ENCODE data around the gene PDE2A.
A peak's percentile ranks its signal among the peaks of the same experiment; 100 is the strongest.

Gene PDE2A

DNA sequence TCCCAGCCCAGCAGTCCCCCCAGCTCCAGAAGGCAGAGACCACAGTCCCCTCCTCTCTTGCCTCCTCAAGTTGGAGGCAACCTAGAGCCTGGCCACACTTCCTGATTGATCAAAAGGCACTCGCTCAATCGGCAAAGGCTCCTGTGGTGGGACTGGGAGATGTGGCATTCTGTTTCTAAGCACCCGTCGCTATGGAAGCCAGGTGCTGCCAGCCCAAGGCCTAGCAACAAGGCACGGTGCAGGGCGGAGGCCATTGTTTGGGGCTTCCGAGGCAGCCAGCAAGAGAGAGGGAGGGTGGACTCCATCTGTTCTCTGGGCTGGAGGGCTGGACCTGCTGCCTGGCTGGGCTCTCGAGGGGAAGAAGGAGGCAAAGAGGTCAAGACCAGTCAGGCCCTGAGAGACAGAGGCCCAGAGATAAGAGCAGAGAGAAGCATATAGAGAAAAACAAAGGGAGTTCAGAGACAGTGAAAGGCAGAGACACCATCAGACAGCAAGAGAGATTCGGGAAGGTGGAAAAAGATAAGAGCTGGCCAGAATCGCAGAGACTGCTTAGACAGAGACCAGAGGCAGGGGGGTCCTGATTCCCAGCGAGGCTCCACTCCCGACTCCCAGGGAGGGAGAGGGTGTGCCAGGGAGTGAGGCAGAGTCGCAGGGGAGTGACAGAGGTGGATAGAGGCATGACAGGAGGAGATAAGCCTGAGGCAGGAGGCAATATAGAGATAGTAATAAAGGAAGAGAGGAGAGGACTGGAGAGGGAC, 21.2 kb downstream of the PDE2A start:
- no peak overlapping the region for H3K9ac ChIP-seq (ENCODE audit: low read length)
- H3K9me3 ChIP-seq (ENCODE audit: control insufficient read depth, low read length): no peaks in the 10 kb centered on the region
- no peak for DNase-seq (ENCODE audit: low read depth)

DNA sequence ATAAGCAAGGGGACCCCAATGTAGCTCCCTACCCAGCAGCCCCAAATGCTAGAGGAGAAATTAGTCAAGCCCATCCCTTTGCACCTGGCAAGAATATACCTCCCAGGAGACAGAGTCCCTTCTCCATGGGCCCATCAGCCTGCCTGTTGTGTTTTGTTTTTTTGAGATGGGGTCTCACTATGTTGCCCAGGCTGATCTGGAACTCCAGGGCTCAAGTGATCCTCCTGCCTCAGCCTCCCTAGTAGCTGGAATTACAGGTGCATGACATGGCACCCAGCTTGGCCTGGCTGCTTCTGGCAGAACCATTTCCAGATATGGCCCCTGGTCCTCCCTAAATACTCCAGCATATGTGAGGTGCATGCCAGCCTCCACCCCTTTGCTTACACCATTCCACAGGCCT, 22.1 kb downstream of the PDE2A start:
- Histone ChIP-seq H3K36me3 (ENCODE audit: control insufficient read depth, insufficient read depth, low read length, severe bottlenecking) (no peaks in the 10 kb centered on the region), H3K27me3 (replicated peaks; ENCODE audit: control insufficient read depth, insufficient read depth, low read length) (peaks cover 59% of the 10 kb centered on the region), H3K9ac (ENCODE audit: low read length) (no peak overlapping the region), H3K9me3 (ENCODE audit: control insufficient read depth, low read length) (no peaks in the 10 kb centered on the region), H3K4me1 (ENCODE audit: control insufficient read depth, insufficient read depth, low read length) (peaks cover 2% of the 10 kb centered on the region), H3K4me3 (ENCODE audit: low read length) (no peak overlapping the region)
- DNase-seq (ENCODE audit: low read depth): no peak

More for the DNA sequence above, 21.2 kb downstream of the PDE2A start:
- H3K36me3 ChIP-seq (ENCODE audit: control insufficient read depth, insufficient read depth, low read length, severe bottlenecking): no peaks in the 10 kb centered on the region
- H3K27me3 ChIP-seq (replicated peaks; ENCODE audit: control insufficient read depth, insufficient read depth, low read length): peaks cover 65% of the 10 kb centered on the region
- H3K4me3 ChIP-seq (ENCODE audit: low read length): no peak overlapping the region
- peaks cover 2% of the 10 kb centered on the region for H3K4me1 ChIP-seq (ENCODE audit: control insufficient read depth, insufficient read depth, low read length)

DNA sequence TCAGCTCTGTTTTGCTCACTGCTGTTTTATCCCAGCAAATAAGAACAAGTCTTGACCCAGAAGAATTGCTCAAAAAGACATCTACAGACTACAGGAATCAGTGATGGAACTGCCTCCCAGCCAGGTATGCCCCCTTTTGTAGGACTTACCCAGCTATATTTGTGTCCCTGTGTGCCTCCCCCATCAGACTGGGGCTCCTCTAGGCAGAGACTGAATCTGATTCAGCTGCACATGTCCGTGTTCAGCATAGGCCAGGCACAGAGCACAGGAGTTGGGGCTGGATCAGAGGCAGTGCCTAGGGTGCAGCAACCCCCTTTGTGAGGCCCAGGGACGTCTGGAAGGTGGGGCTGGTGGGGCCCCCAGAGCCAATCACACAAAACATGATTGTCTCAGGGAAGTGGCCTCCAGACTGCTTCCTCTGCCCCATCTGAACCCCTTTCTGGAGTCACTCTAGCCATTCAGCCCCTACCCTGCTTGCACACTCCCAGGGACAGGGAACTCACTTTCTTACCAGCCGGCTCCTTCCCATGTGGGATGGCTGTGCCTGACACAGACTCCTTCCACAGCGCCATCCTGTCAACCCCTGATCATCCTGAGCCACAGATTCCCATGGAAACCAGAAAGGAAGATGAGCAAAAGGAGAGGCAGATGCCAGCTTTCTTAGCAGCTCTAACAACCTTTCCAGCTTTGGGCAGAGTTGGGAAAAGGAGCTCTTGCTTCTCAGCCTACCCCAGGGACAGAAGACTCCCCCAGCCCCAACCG, 24.8 kb downstream of the PDE2A start:
- Histone ChIP-seq H3K36me3 (ENCODE audit: control insufficient read depth, insufficient read depth, low read length, severe bottlenecking) (no peaks in the 10 kb centered on the region), H3K27me3 (replicated peaks; ENCODE audit: control insufficient read depth, insufficient read depth, low read length) (peaks cover 39% of the 10 kb centered on the region), H3K9me3 (ENCODE audit: control insufficient read depth, low read length) (no peaks in the 10 kb centered on the region), H3K9ac (ENCODE audit: low read length) (no peak overlapping the region), H3K4me1 (ENCODE audit: control insufficient read depth, insufficient read depth, low read length) (peaks cover 2% of the 10 kb centered on the region), H3K4me3 (ENCODE audit: low read length) (no peak overlapping the region)
- no peak for DNase-seq (ENCODE audit: low read depth)

DNA sequence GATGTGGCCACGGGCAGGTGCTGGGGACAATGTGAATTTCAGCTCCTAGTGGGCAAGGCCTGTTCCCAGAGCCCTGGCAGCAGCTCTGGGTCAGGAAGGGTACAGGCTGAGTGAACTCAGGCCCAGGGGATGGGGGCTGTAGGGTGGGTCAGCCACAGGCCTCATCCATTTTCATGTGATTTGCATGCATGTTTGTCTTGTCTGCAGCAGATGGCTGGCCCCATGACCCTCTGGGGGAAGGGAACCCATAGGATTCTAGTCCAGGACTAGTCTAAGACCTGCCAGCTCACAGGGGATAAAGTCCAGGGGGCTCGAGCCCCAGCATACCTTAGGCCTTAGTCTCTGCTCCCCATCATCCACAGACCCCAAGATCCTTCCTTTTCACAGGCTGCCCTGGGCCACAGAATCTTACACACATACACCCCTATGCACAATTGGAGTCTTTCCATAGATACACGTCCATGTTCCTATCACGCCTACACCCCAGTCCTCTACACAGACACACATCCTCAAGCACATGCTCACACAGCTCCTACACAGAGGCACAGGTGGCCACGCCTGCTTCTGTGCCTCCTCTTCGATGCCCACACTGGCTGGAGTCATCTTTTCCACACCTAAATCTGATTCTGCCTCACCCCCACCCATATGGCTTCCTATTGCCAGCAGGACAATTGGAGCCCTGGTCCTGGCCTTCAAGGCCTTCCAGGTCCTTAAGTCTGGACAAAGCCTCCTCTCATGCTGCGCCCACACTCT, 25.7 kb downstream of the PDE2A start:
- Histone ChIP-seq H3K4me3 (ENCODE audit: low read length) (no peak overlapping the region), H3K4me1 (ENCODE audit: control insufficient read depth, insufficient read depth, low read length) (no peaks in the 10 kb centered on the region), H3K27me3 (replicated peaks; ENCODE audit: control insufficient read depth, insufficient read depth, low read length) (peaks cover 32% of the 10 kb centered on the region), H3K9me3 (ENCODE audit: control insufficient read depth, low read length) (no peaks in the 10 kb centered on the region), H3K9ac (ENCODE audit: low read length) (no peak overlapping the region), H3K36me3 (ENCODE audit: control insufficient read depth, insufficient read depth, low read length, severe bottlenecking) (no peaks in the 10 kb centered on the region)
- no peak for DNase-seq (ENCODE audit: low read depth)

DNA sequence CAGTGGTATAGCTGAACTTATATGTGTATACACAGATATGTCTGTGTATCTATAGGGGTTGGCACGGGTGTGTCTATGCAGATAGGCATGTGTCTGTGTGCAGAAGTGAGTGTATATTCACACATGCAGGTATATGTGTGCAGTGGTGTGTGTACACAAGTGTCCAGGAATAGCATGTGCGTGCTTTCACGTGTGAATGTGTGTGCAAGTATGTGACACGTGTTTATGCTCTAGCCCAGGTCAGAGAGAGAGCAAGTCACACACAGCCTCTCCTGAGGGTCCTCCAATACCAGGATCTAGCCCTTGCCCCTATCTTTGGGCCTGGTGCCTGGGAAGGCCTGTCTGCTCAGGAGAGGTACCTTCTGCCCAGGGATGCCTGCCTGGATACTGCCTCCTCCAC, 26.3 kb downstream of the PDE2A start:
- Histone ChIP-seq H3K9ac (ENCODE audit: low read length) (no peak overlapping the region), H3K4me3 (ENCODE audit: low read length) (no peak overlapping the region), H3K9me3 (ENCODE audit: control insufficient read depth, low read length) (no peaks in the 10 kb centered on the region), H3K27me3 (replicated peaks; ENCODE audit: control insufficient read depth, insufficient read depth, low read length) (peaks cover 26% of the 10 kb centered on the region), H3K36me3 (ENCODE audit: control insufficient read depth, insufficient read depth, low read length, severe bottlenecking) (no peaks in the 10 kb centered on the region), H3K4me1 (ENCODE audit: control insufficient read depth, insufficient read depth, low read length) (no peaks in the 10 kb centered on the region)
- no peak for DNase-seq (ENCODE audit: low read depth)

DNA sequence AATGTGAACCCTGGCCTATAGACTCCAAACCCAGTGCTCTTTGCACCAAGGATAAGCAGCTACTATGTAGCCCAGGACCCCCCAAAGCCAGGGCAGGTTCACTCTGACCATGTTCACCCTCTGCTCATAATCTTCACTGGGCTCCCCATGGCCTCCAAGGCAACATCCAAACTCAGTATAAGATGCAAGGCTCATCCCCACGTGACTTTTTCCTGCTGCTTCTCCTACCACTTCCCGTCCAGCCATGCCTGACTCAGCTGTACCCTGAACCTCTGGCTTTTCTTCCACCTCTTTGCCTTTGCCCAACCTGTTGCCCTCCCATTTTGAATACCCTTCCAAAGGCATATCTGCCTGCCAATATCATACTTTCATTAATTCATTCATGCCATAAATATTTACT, 27.8 kb downstream of the PDE2A start:
- Histone ChIP-seq H3K4me3 (ENCODE audit: low read length) (no peak overlapping the region), H3K4me1 (ENCODE audit: control insufficient read depth, insufficient read depth, low read length) (no peaks in the 10 kb centered on the region)

DNA sequence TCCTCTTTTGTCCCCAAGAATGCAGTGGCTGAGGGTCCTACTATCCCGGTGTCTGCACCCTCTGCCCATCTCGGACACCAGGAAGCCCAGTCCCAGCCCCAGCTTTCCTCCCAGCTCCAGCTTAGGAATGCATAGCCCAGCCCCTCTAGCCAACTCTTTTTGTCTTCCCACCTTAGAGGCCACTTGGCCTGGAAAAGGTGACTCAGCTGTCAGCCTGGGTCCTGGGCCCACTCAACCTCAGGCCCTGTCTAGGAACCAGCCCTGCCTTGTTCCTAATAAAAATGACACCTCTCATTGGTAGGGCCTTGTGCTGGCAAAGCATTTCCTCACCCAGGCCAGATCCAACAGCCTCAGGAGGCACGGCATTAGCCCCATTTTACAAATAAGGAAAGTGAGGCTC, 28.2 kb downstream of the PDE2A start:
- no peaks in the 10 kb centered on the region for H3K4me1 ChIP-seq (ENCODE audit: control insufficient read depth, insufficient read depth, low read length)
- no peak overlapping the region for H3K9ac ChIP-seq (ENCODE audit: low read length)
- no peak overlapping the region for H3K4me3 ChIP-seq (ENCODE audit: low read length)
- DNase-seq (ENCODE audit: low read depth): no peak
- no peaks in the 10 kb centered on the region for H3K36me3 ChIP-seq (ENCODE audit: control insufficient read depth, insufficient read depth, low read length, severe bottlenecking)
- no peaks in the 10 kb centered on the region for H3K9me3 ChIP-seq (ENCODE audit: control insufficient read depth, low read length)
- peaks cover 25% of the 10 kb centered on the region for H3K27me3 ChIP-seq (replicated peaks; ENCODE audit: control insufficient read depth, insufficient read depth, low read length)

More for the DNA sequence above, 27.8 kb downstream of the PDE2A start:
- Histone ChIP-seq H3K36me3 (ENCODE audit: control insufficient read depth, insufficient read depth, low read length, severe bottlenecking) (no peaks in the 10 kb centered on the region), H3K9me3 (ENCODE audit: control insufficient read depth, low read length) (no peaks in the 10 kb centered on the region), H3K9ac (ENCODE audit: low read length) (no peak overlapping the region), H3K27me3 (replicated peaks; ENCODE audit: control insufficient read depth, insufficient read depth, low read length) (peaks cover 25% of the 10 kb centered on the region)
- no peak for DNase-seq (ENCODE audit: low read depth)

DNA sequence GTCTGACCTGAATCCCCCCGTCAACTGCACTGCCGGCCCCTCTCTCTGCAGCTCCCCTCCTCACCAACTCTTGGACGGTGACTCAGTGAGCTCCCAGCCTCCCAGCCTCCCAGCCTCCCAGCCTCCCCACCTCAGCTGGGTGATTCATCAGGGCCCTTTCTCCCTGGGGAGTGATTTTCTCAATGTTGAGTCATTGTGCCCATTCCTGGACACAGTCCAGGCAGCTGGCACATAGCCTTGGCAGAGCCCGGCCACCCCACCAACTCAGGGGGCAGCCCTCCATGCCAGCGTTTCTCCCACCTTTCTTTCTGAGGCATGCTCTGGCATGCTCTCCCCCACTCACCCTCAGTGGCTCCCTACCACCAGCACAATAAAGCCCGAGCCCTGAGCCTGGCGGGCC, 30.7 kb downstream of the PDE2A start:
- Histone ChIP-seq H3K4me1 (ENCODE audit: control insufficient read depth, insufficient read depth, low read length) (no peaks in the 10 kb centered on the region), H3K9me3 (ENCODE audit: control insufficient read depth, low read length) (no peaks in the 10 kb centered on the region), H3K4me3 (ENCODE audit: low read length) (no peak overlapping the region), H3K27me3 (replicated peaks; ENCODE audit: control insufficient read depth, insufficient read depth, low read length) (peaks cover 26% of the 10 kb centered on the region), H3K9ac (ENCODE audit: low read length) (no peak overlapping the region), H3K36me3 (ENCODE audit: control insufficient read depth, insufficient read depth, low read length, severe bottlenecking) (no peaks in the 10 kb centered on the region)
- DNase-seq (ENCODE audit: low read depth): peak; percentile 23

DNA sequence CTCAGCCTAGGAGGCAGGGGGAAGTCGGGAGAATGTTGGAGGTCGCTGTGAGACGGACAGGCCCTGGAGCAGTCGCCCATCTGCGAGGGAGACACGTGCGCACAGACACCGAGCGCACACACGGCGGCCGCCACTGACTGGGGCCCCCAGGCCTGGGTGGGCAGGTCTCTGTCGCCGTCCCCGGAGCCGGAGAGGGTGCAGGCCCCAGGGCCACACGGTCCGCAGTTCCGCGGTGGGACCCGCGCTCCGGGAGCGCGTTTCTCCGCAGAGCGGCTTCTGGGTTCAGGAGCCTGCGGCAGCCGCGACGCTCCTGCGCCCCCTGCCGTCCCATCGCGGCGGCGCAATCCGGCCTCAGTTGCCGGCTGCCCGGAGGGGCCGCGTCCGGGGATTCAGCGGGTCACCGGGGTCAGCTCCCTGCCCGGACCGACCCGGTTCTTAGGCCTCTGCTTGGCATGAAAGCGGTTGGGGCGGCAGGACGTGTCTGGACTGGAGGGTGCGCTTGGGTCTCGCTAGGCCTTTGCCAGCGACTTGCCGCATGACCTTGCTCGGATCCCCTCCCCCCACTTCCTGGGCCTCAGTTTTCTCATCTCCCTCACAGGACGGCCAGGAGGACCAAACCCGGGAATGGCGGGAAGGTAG, 31.2 kb downstream of the PDE2A start:
- Histone ChIP-seq H3K4me3 (ENCODE audit: low read length) (peak overlapping the region; percentile 62), H3K36me3 (ENCODE audit: control insufficient read depth, insufficient read depth, low read length, severe bottlenecking) (no peaks in the 10 kb centered on the region), H3K4me1 (ENCODE audit: control insufficient read depth, insufficient read depth, low read length) (no peaks in the 10 kb centered on the region), H3K9me3 (ENCODE audit: control insufficient read depth, low read length) (no peaks in the 10 kb centered on the region), H3K27me3 (replicated peaks; ENCODE audit: control insufficient read depth, insufficient read depth, low read length) (peaks cover 31% of the 10 kb centered on the region), H3K9ac (ENCODE audit: low read length) (no peak overlapping the region)
- DNase-seq (ENCODE audit: low read depth): peak; percentile 75

DNA sequence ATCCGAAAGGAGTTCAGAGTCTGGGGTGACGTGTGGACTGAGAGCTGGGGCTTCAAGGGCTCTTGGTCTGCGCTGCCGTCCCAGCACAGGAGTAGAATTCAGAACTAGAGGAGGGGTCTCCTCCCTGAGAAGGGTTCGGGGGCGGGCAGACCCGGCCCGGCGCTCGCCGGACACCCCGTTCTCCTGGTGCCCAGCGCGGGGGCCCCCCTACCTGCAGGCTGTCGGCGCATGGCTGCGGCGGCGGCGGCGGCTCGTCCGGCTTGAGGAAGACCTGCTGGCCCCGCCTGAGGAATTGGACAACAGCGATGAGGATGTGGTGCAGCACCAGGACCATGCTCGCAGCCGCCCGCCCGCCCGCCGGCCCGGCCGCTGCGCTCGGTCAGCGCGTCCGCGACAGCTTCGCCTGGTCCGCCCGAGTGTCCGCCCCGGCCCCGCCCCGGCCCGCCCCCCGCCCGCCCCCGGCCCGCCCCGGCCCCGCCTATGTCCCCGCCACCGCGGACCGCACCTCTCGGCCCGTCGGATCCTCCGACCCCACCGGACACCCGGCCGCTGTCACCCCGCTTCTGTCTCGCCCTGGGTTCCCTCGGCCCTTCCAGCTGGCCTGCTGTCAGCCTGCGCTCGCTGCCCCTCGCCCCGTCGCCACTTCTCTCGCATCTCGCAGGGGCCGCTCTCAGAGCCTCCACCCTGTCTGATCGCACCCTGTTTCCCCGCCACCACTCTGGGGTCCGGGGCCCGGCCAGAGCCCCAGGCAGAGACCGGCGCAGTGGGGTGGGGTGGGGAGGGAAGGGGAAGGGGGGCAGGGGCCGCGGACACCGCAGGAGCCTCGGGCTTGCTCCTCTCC, 32.0 kb downstream of the PDE2A start:
- Histone ChIP-seq H3K9ac (ENCODE audit: low read length) (no peak overlapping the region), H3K27me3 (replicated peaks; ENCODE audit: control insufficient read depth, insufficient read depth, low read length) (peaks cover 38% of the 10 kb centered on the region), H3K4me1 (ENCODE audit: control insufficient read depth, insufficient read depth, low read length) (no peaks in the 10 kb centered on the region), H3K36me3 (ENCODE audit: control insufficient read depth, insufficient read depth, low read length, severe bottlenecking) (no peaks in the 10 kb centered on the region), H3K9me3 (ENCODE audit: control insufficient read depth, low read length) (no peaks in the 10 kb centered on the region), H3K4me3 (ENCODE audit: low read length) (peak overlapping the region; percentile 39)
- peak; percentile 60 for DNase-seq (ENCODE audit: low read depth)
